Posterior vena cava (tissue), 2 donors: ENCODE measurements around the gene FDXR. TPM values are rescaled to one million over a fixed set of nuclear protein-coding genes. Genes with fewer than 3 reads are reported as not detected.
"Not testable (repeated sequence)": the region's sequence is repeated elsewhere in the genome, so short reads cannot be mapped to it uniquely, and the experiment has no call there.

Source experiments
- DNase-seq: peaks from one replicate; pipeline ENCODE4 v3.0.0-alpha.2; 2020; ENCODE audit warnings: low spot score
- intact Hi-C, 2 donors: fragments of 100-400 bp; cut with DNase I; formaldehyde crosslinking; loops; one replicate each; pipeline versions ENCODE4 v1.14.1 to v1.14.2; 2022 to 2023
- long read RNA-seq, 2 donors: library from polyadenylated mRNA; unstranded; transcript quantifications; one replicate each; pipeline ENCODE4 v2.0.0, GENCODE V29; 2020 to 2021
- total RNA-seq, 2 donors: library from RNA; stranded (reverse); fragmentation: NEBNext Ultra II Directional; extraction: Animal tissue kit (Norgen Biotek cat#: 25700); gene quantifications; one replicate each; pipeline ENCODE4 v1.2.1, GENCODE V29; 2021
- donor health status: DM: yes; HTN: yes; CAD: no.
- donor health status: DM: yes; HTN: yes; CAD: no.

The FDXR gene, protein sequence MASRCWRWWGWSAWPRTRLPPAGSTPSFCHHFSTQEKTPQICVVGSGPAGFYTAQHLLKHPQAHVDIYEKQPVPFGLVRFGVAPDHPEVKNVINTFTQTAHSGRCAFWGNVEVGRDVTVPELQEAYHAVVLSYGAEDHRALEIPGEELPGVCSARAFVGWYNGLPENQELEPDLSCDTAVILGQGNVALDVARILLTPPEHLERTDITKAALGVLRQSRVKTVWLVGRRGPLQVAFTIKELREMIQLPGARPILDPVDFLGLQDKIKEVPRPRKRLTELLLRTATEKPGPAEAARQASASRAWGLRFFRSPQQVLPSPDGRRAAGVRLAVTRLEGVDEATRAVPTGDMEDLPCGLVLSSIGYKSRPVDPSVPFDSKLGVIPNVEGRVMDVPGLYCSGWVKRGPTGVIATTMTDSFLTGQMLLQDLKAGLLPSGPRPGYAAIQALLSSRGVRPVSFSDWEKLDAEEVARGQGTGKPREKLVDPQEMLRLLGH
- 1 to 10 TPM; 3.3 to 6.2 TPM for total RNA-seq
- long read RNA-seq, donor 1, transcript FDXR-201 (12 exons, 1,875 nt), result major isoform, 5 of 10 reads
- long read RNA-seq, donor 1, partial matches to known transcripts, result 3 of 10 reads
- long read RNA-seq, donor 1, other reads (novel, unspliced or antisense), result 2 of 10 reads
- long read RNA-seq, donor 2, transcript FDXR-201 (12 exons, 1,875 nt), result major isoform, 6 of 22 reads
- long read RNA-seq, donor 2, partial matches to known transcripts, result 4 of 22 reads
- long read RNA-seq, donor 2, other reads (novel, unspliced or antisense), result 12 of 22 reads

DNA sequence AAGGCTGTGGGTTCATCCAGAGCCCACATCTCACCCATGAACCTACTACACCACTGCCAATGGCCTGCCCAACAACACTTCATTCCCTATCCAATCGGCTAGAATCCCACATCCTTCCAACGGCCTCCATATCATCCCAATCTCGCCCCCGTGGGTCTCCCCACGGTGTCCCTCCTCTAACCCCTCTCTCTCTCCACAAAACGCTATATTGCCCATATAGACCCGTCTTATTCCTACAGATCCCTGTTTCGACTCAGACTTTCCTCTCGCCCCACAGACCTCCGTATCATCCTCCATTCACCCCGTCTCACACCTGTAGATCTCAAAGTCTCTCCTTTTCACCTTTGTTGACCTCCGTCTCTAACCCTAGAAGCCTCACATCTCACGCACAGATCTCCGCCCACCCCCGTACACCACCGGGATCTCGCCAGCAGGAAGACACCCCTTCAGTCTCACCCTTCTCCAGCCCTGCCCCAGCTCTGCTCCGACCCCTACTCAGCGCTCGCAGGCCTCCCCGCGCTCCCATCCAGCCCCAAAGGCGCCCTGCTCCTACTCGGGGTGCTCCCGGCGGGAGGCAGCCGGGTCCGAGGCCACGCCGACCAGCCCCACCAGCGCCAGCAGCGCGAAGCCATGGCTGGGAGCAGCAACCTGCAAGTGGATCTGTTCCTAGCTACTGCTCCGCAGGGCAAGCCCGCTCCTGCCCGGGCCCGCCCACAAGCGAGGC, at the start of gene FDXR:
Gene FDXR, minus strand, starts transcription at position 682 of the 724 bp plus-strand sequence. Its CDS starts 50 bp downstream, at position 632.
- no peak for DNase-seq
- intact Hi-C loops, result no loop called here

- DNase-seq, result no peak
- intact Hi-C loops, result no loop called here
Measured at GRCh38 chr17:74922172-74922571, 49.4 kb upstream of the FDXR start.

- no peak for DNase-seq
- intact Hi-C loops, result no loop called here
Measured at GRCh38 chr17:74921769-74922168, 49.0 kb upstream of the FDXR start.

DNA sequence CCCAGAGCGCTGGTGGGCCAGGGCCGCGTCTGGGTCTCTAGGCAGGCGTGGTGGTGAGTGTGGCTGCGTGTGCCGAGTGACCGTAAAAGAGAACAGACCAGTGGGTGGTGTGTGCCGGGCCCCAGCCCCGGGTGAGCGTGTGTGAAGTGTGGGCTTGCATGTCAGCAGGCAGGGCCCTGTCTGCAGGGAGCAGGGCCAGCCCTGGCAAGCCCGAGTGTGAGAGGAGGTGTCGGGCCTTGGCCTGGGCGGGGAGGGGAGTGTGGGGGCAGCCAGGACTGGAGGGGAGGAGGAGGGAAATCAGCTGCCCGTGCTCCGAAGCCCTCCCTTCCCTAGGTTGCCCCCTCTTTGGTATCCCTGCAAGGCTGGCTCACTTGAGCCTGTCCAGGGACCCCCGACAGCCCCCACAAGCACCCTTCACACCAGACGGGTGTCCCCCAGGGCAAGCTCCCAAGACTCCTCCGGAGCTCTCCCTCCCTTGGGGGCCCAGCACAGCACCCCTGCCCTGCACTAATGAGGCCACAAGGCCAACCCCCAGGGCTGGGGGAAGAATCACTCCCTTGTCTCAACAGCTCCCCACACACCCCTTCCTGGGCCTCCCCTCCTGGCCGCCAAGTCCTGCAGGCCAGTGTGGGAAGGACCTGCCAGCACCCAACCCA, 48.4 kb upstream of the FDXR start:
- no peak for DNase-seq
- intact Hi-C loops, result no loop called here

- intact Hi-C loops, result no loop called here
- DNase-seq, result no peak
Measured at GRCh38 chr17:74920642-74921025, 47.8 kb upstream of the FDXR start.

DNA sequence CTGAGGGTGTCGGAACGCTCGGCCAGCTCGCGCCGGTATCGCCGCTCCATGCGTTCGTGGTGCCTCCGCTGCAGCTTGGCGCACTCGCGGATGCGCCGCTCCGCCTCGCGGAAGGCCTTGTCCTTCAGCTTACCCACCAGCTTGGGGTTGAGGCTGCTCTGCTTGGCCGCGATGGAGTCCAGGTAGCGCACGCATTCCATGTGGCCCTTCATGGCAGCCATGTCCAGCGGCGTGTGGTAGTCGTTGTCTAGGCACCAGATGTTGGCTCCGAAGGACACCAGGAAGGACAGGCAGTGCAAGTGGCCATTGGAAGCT, 47.5 kb upstream of the FDXR start:
- intact Hi-C loops, result no loop called here
- DNase-seq, result no peak

GRCh38 chr17:74919440-74920305, 46.9 kb upstream of the FDXR start:
- no peak for DNase-seq
- intact Hi-C loops, result no loop called here

- intact Hi-C loops, result no loop called here
- DNase-seq, result no peak
Measured at GRCh38 chr17:74918906-74919305, 46.1 kb upstream of the FDXR start.

- intact Hi-C loops, result no loop called here
Measured at GRCh38 chr17:74917430-74917829, 44.6 kb upstream of the FDXR start.

DNA sequence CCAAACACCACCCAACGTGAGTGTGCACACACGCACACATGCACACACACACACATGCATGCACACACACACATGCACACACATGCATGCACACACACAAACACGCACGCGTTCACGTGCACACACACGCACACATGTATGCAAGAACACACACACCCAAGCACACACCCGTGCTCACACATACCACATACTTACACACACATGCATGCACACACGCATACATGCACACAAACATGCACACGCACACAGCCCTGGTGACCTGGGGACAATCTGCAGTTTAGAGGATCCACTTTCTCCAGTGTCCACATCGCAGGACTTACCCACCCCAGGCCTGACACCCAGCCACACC, 44.0 kb upstream of the FDXR start:
- DNase-seq, result no peak
- intact Hi-C loops, result no loop called here

More at GRCh38 chr17:74917430-74917829, 44.6 kb upstream of the FDXR start:
- no peak for DNase-seq

- DNase-seq, result no peak
- intact Hi-C loops, result no loop called here
Measured at GRCh38 chr17:74916136-74916850, 43.5 kb upstream of the FDXR start.

DNA sequence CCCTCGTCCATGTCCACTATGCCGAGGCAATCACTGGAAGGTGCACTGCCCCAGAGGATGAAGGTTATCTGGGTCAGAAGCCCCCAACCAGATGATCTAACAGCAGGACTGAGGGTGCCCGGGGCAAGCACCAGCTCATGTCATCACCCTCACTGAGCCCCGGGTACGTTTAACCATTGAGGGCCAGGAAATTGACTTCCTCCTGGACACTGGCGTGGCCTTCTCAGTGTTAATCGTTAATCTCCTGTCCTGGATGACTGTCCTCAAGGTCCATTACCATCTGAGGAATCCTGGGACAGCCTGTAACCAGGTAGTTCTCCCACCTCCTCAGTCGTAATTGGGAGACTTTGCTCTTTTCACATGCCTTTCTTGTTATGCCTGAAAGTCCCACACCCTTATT, 38.6 kb upstream of the FDXR start:
- DNase-seq, result not testable (repeated sequence)

DNA sequence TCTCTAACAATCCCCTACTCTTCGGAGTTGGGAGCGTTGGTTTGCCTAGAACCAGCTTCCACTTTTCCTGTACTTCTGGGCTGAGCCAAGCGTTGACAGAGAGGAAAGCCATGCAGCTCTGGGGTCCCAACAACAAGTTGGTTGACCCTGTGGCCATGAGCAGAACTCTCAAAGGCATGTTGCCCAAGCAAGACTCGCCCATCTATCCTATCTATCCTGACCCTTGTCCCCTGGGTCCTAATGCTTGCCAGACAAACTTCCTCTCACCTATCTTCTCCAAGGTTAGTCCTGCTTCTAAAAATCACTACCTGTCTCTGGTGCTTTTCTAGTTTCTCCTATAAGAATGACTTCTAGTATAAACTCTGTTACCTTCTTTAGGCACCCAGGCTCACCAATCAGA, 36.3 kb upstream of the FDXR start:
- DNase-seq, intact Hi-C loops: not testable (repeated sequence)

More for the DNA sequence above, 38.6 kb upstream of the FDXR start:
- intact Hi-C loops, result not testable (repeated sequence)

DNA sequence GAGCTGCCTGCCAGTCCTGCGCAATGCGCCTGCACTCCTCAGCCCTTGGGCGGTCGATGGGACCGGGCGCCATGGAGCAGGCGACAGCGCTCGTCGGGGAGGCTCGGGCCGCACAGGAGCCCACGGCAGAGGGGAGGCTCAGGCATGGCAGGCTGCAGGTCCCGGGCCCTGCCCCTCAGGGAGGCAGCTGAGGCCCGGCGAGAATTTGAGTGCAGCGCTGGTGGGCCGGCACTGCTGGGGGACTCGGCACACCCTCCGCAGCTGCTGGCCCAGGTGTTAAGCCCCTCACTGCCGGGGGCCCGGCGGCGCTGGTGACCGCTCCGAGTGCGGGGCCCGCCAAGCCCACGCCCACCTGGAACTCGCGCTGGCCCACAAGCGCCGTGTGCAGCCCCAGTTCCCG, 34.2 kb upstream of the FDXR start:
- intact Hi-C loops, result no loop called here
- DNase-seq, result no peak

DNA sequence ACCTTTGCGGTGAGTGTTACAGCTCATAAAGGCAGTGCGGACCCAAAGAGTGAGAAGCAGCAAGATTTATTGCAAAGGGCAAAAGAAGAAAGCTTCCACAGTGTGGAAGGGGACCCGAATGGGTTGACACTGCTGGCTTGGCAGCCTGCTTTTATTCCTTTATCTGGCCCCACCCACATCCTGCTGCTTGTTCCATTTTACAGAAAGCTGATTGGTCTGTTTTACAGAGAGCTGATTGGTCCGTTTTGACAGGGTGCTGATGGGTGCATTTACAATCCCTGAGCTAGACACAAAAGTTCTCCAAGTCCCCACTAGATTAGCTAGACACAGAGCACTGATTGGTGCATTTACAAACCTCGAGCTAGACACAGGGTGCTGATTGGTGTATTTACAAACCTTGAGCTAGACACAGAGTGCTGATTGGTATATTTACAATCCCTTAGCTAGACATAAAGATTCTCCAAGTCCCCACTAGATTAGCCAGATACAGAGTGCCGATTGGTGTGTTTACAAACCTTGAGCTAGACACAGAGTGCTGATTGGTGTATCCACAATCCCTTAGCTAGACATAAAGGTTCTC, 33.5 kb upstream of the FDXR start:
- intact Hi-C loops, DNase-seq: not testable (repeated sequence)

GRCh38 chr17:74904687-74905409, 32.1 kb upstream of the FDXR start:
- DNase-seq, result no peak
- intact Hi-C loops, result no loop called here

GRCh38 chr17:74903671-74904070, 30.9 kb upstream of the FDXR start:
- intact Hi-C loops, result no loop called here
- DNase-seq, result no peak
